Upper lobe of right lung (tissue), 1 donor: Measurements from ENCODE around the gene METTL27. TPM values are rescaled to one million over a fixed set of nuclear protein-coding genes. Genes with fewer than 3 reads are reported as not detected.

Source experiments
- ATAC-seq: fragments of 200-7000 bp; cut with Tn5 transposase; one replicate; pipeline ENCODE4 v1.9.1; 2020; ENCODE audit warnings: mild to moderate bottlenecking, moderate library complexity
- DNase-seq: peaks from one replicate; pipeline ENCODE4 v3.0.0-alpha.2; 2020
- H3K27ac ChIP-seq: fragments of 200-600 bp; one replicate; pipeline ENCODE4 v1.8.0; 2022
- H3K27me3 ChIP-seq: fragments of 200-600 bp; one replicate; pipeline ENCODE4 v1.8.0; 2022; ENCODE audit warnings: mild to moderate bottlenecking
- H3K36me3 ChIP-seq: fragments of 200-600 bp; one replicate; pipeline ENCODE4 v1.8.0; 2022
- H3K4me1 ChIP-seq: fragments of 200-600 bp; one replicate; pipeline ENCODE4 v1.8.0; 2022
- H3K4me3 ChIP-seq: fragments of 200-600 bp; one replicate; pipeline ENCODE4 v1.8.0; 2022; ENCODE audit warnings: mild to moderate bottlenecking
- H3K9me3 ChIP-seq: fragments of 200-600 bp; one replicate; pipeline ENCODE4 v1.8.0; 2022
- CTCF ChIP-seq: fragments of 200-600 bp; IDR thresholded peaks from one replicate; pipeline ENCODE4 v1.8.0; 2022; ENCODE audit warnings: antibody characterized with exemption
- intact Hi-C: fragments of 100-400 bp; cut with DNase I; formaldehyde crosslinking; loops from one replicate; pipeline ENCODE4 v1.11.0; 2022
- total RNA-seq: library from RNA; stranded (reverse); fragmentation: NEBNext Ultra II Directional; extraction: Animal tissue kit (Norgen Biotek cat#: 25700); gene quantifications from one replicate; pipeline ENCODE4 v1.2.1, GENCODE V29; 2021
- donor health status: DM: no; HTN: yes; CAD: no; lungs with severe emphysema.

The METTL27 gene
- total RNA-seq, 1 donor from 2014 or later: 2.3 TPM

- Histone ChIP-seq H3K27me3 (no peaks in the 10 kb centered on the region), H3K9me3 (no peaks in the 10 kb centered on the region), H3K4me1 (peaks cover 10% of the 10 kb centered on the region), H3K27ac (peak overlapping the region; percentile 84), H3K4me3 (no peak overlapping the region), H3K36me3 (no peaks in the 10 kb centered on the region)
- TF ChIP-seq CTCF: no peak
- DNase-seq: no peak
- no peak for ATAC-seq
- intact Hi-C loops: no loop called here
Measured at GRCh38 chr7:73828972-73829371, 13.3 kb downstream of the METTL27 start.

GRCh38 chr7:73828107-73828803 lies 14.1 kb downstream of the METTL27 start:
- Histone ChIP-seq H3K9me3 (no peaks in the 10 kb centered on the region), H3K27me3 (no peaks in the 10 kb centered on the region), H3K36me3 (no peaks in the 10 kb centered on the region), H3K4me3 (no peak overlapping the region), H3K27ac (peak overlapping the region; percentile 76), H3K4me1 (peaks cover 10% of the 10 kb centered on the region)
- DNase-seq (no peak), ATAC-seq (peak; percentile 61)
- TF ChIP-seq CTCF: no peak
- intact Hi-C loops: no loop called here

- Histone ChIP-seq H3K4me1 (peaks cover 10% of the 10 kb centered on the region), H3K27me3 (no peaks in the 10 kb centered on the region), H3K36me3 (no peaks in the 10 kb centered on the region), H3K9me3 (no peaks in the 10 kb centered on the region), H3K4me3 (no peak overlapping the region), H3K27ac (peak overlapping the region; percentile 76)
- DNase-seq (peak; percentile 89), ATAC-seq (peak; percentile 76)
- intact Hi-C loops: no loop called here
- no peak for TF ChIP-seq CTCF
Measured at GRCh38 chr7:73827567-73828106, 14.7 kb downstream of the METTL27 start.

- Histone ChIP-seq H3K36me3 (no peaks in the 10 kb centered on the region), H3K27me3 (no peaks in the 10 kb centered on the region), H3K4me1 (peaks cover 10% of the 10 kb centered on the region), H3K4me3 (no peak overlapping the region), H3K9me3 (no peaks in the 10 kb centered on the region), H3K27ac (no peak overlapping the region)
- DNase-seq: peak; percentile 73
- TF ChIP-seq CTCF: no peak
- intact Hi-C loops: no loop called here
- ATAC-seq: no peak
Measured at GRCh38 chr7:73824986-73825385, 17.3 kb downstream of the METTL27 start.

GRCh38 chr7:73823873-73824592 lies 18.3 kb downstream of the METTL27 start:
- Histone ChIP-seq H3K27me3 (no peaks in the 10 kb centered on the region), H3K4me1 (peaks cover 10% of the 10 kb centered on the region), H3K36me3 (no peaks in the 10 kb centered on the region), H3K9me3 (no peaks in the 10 kb centered on the region), H3K27ac (no peak overlapping the region), H3K4me3 (no peak overlapping the region)
- TF ChIP-seq CTCF: no peak
- intact Hi-C loops: no loop called here
- ATAC-seq (no peak), DNase-seq (no peak)
